Anterior cingulate cortex (tissue), 58 donors: ENCODE data around the gene OASL.

Experiments
- DNase-seq, 58 donors: peaks; one replicate each; lab custom pipeline; 2025; lab: John Stamatoyannopoulos, UW

Gene OASL

GRCh38 chr12:120993496-120993895, 45.5 kb downstream of the OASL start:
- no peak for DNase-seq

- no peak for DNase-seq
Observed at GRCh38 chr12:120992989-120993388, 46.1 kb downstream of the OASL start.

- DNase-seq, result no peak
Observed at GRCh38 chr12:120991965-120992364, 47.1 kb downstream of the OASL start.

GRCh38 chr12:120990487-120991055, 48.5 kb downstream of the OASL start:
- DNase-seq, result no peak

- DNase-seq, result no peak
Observed at GRCh38 chr12:120989687-120990086, 49.4 kb downstream of the OASL start.

GRCh38 chr12:120988658-120989057, 50.4 kb downstream of the OASL start:
- no peak for DNase-seq

- DNase-seq, result no peak
Observed at GRCh38 chr12:120988234-120988633, 50.8 kb downstream of the OASL start.

GRCh38 chr12:120984351-120984898, 54.6 kb downstream of the OASL start:
- no peak for DNase-seq

GRCh38 chr12:120983759-120984158, 55.3 kb downstream of the OASL start:
- no peak for DNase-seq

GRCh38 chr12:120982659-120983058, 56.4 kb downstream of the OASL start:
- DNase-seq, result no peak

- no peak for DNase-seq
Observed at GRCh38 chr12:120981407-120981941, 57.6 kb downstream of the OASL start.

GRCh38 chr12:120980800-120981368, 58.2 kb downstream of the OASL start:
- no peak for DNase-seq

GRCh38 chr12:120979862-120980696, 59.0 kb downstream of the OASL start:
- DNase-seq, result no peak

- no peak for DNase-seq
Observed at GRCh38 chr12:120979220-120979861, 59.7 kb downstream of the OASL start.

- DNase-seq, result no peak
Observed at GRCh38 chr12:120978296-120979219, 60.5 kb downstream of the OASL start, which contains the start of gene HNF1A. Gene HNF1A (plus strand): TSS chr12:120978543. CDS start chr12:120978769, 226 bp downstream.

- DNase-seq, result no peak
Observed at GRCh38 chr12:120977531-120978295, 61.3 kb downstream of the OASL start.

- DNase-seq, result no peak
Observed at GRCh38 chr12:120972870-120973543, 66.0 kb downstream of the OASL start.
